SIG-M5 treated with dmso at 0.1 percent for 504 hours (cell line): ENCODE data around the gene AAMDC.
"Not testable (repeated sequence)": the region's sequence is repeated elsewhere in the genome, so short reads cannot be mapped to it uniquely, and the experiment has no call there.

Source experiments
- DNase-seq: peaks from one replicate; lab custom pipeline; 2025; ENCODE audit not compliant: unreplicated experiment; lab: John Stamatoyannopoulos, UW

Gene AAMDC

GRCh38 chr11:77883775-77884174 lies 62.8 kb downstream of the AAMDC start:
- no peak for DNase-seq

- no peak for DNase-seq
Measured at GRCh38 chr11:77884186-77884828, 63.4 kb downstream of the AAMDC start.

GRCh38 chr11:77884829-77885190 lies 63.9 kb downstream of the AAMDC start:
- DNase-seq: no peak

- no peak for DNase-seq
Measured at GRCh38 chr11:77886401-77886800, 65.5 kb downstream of the AAMDC start.

GRCh38 chr11:77889045-77889444 lies 68.1 kb downstream of the AAMDC start:
- DNase-seq: not testable (repeated sequence)

GRCh38 chr11:77890100-77890614 lies 69.2 kb downstream of the AAMDC start:
- not testable (repeated sequence) for DNase-seq

GRCh38 chr11:77890619-77891056 lies 69.7 kb downstream of the AAMDC start:
- not testable (repeated sequence) for DNase-seq

GRCh38 chr11:77891256-77891655 lies 70.3 kb downstream of the AAMDC start:
- DNase-seq: not testable (repeated sequence)

- not testable (repeated sequence) for DNase-seq
Measured at GRCh38 chr11:77891703-77892102, 70.8 kb downstream of the AAMDC start.

GRCh38 chr11:77894949-77895348 lies 74.0 kb downstream of the AAMDC start:
- not testable (repeated sequence) for DNase-seq

- no peak for DNase-seq
Measured at GRCh38 chr11:77908835-77909234, 87.9 kb downstream of the AAMDC start.

- no peak for DNase-seq
Measured at GRCh38 chr11:77909277-77909676, 88.3 kb downstream of the AAMDC start.

GRCh38 chr11:77910828-77911227 lies 89.9 kb downstream of the AAMDC start:
- not testable (repeated sequence) for DNase-seq

- DNase-seq: not testable (repeated sequence)
Measured at GRCh38 chr11:77913608-77914306, 92.8 kb downstream of the AAMDC start.

GRCh38 chr11:77914307-77914791 lies 93.4 kb downstream of the AAMDC start:
- DNase-seq: peak; percentile 20

- DNase-seq: not testable (repeated sequence)
Measured at GRCh38 chr11:77917713-77918112, 96.8 kb downstream of the AAMDC start.
